ENCODE results near the gene STK39.

The STK39 gene

DNA sequence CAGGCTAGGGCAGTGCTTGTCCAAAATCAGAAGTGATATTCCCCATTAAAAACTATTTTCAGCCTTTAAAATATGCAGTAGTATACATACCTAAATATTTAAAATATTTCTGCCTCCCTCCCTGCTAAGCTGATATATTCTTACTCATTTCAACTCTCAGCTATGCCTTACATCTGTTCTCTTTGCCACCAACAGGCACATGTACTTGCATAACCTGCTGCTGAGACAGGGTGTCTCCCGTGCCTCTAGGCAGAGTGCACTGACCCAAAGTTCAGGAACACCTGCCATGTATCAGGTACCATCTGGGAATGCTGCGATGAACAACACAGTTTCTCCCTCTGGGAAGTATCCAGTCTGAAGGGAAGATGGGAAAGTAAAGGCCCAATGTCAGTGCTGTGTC lies 91.7 kb downstream of the STK39 start:
- H3K27me3 ChIP-seq (ENCODE audit: insufficient read depth, low read depth), result no peaks in the 10 kb centered on the region
- no peaks in the 10 kb centered on the region for H3K36me3 ChIP-seq (ENCODE audit: insufficient read depth)
- H3K4me2 ChIP-seq, result no peak overlapping the region
- no peak overlapping the region for H3K9ac ChIP-seq
- H4K20me1 ChIP-seq (ENCODE audit: insufficient read depth), result no peaks in the 10 kb centered on the region
- H3K4me3 ChIP-seq (IDR thresholded peaks at IDR 0.05; ENCODE audit: insufficient read depth, low read depth, low read length), result no peak overlapping the region
- H3K27ac ChIP-seq, result no peak overlapping the region
- no peaks in the 10 kb centered on the region for H3K4me1 ChIP-seq (ENCODE audit: low read depth, poor library complexity, severe bottlenecking)
- no peaks in the 10 kb centered on the region for H3K79me2 ChIP-seq (ENCODE audit: insufficient read depth, low read depth)
- no peak for TF ChIP-seq CTCF (conservative IDR thresholded peaks at IDR 0.05; ENCODE audit: low read depth, low read length)
- no peak overlapping the region for H2AFZ ChIP-seq (ENCODE audit: low read depth)

DNA sequence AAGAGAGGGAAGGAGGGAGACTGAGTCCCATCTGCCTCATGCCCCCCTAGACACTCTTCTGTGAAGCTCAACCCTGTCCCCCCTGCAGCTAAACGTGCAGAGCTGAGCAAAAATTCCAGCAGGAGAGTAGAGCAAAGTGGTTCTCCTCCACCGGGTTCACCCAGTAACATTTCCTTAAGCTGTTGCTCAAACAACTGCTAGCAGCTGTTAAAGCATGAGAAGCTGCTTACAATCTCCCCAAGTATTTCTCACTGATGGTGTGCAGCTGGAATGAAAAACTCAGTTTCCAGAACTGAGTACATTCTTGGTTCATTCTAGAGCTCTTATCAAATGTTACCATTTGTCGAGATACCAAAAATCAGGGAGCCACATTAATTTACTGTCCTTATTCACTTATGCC lies 92.3 kb downstream of the STK39 start:
- no peaks in the 10 kb centered on the region for H4K20me1 ChIP-seq (ENCODE audit: insufficient read depth)
- no peaks in the 10 kb centered on the region for H3K36me3 ChIP-seq (ENCODE audit: insufficient read depth)
- H3K4me2 ChIP-seq, result no peak overlapping the region
- no peak overlapping the region for H3K9ac ChIP-seq
- H3K4me1 ChIP-seq (ENCODE audit: low read depth, poor library complexity, severe bottlenecking), result no peaks in the 10 kb centered on the region
- no peak overlapping the region for H3K4me3 ChIP-seq (IDR thresholded peaks at IDR 0.05; ENCODE audit: insufficient read depth, low read depth, low read length)
- TF ChIP-seq CTCF (conservative IDR thresholded peaks at IDR 0.05; ENCODE audit: low read depth, low read length), result no peak
- no peak overlapping the region for H3K27ac ChIP-seq
- H3K27me3 ChIP-seq (ENCODE audit: insufficient read depth, low read depth), result no peaks in the 10 kb centered on the region
- H3K79me2 ChIP-seq (ENCODE audit: insufficient read depth, low read depth), result no peaks in the 10 kb centered on the region
- no peak overlapping the region for H2AFZ ChIP-seq (ENCODE audit: low read depth)

GRCh38 chr2:168152902-168153530 lies 94.4 kb downstream of the STK39 start:
- Histone ChIP-seq H3K36me3 (ENCODE audit: insufficient read depth) (no peaks in the 10 kb centered on the region), H3K4me1 (ENCODE audit: low read depth, poor library complexity, severe bottlenecking) (no peaks in the 10 kb centered on the region), H3K79me2 (ENCODE audit: insufficient read depth, low read depth) (no peaks in the 10 kb centered on the region), H3K27ac (no peak overlapping the region), H4K20me1 (ENCODE audit: insufficient read depth) (no peaks in the 10 kb centered on the region), H3K9ac (no peak overlapping the region), H3K4me3 (IDR thresholded peaks at IDR 0.05; ENCODE audit: insufficient read depth, low read depth, low read length) (no peak overlapping the region), H3K27me3 (ENCODE audit: insufficient read depth, low read depth) (no peaks in the 10 kb centered on the region), H2AFZ (ENCODE audit: low read depth) (no peak overlapping the region), H3K4me2 (no peak overlapping the region)
- no peak for TF ChIP-seq CTCF (conservative IDR thresholded peaks at IDR 0.05; ENCODE audit: low read depth, low read length)

DNA sequence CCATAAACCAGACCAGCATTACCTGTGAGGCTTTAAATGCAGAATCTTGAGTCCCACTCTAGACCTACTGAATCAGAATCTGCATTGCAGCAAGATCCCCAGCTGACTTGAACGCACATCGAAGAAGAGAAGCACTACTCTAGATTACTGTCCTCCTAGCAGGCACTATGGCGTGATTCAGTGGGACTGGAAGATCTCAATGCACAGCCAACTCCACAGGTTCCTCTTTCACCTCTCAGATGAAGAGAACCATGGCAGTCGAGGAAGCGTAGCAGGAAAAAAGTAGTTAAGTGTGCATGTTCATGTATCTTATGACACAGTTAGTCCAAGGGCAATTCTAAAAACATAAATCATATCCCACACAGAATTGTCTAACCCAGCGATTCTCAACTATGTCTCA lies 97.4 kb downstream of the STK39 start:
- Histone ChIP-seq H3K4me3 (IDR thresholded peaks at IDR 0.05; ENCODE audit: insufficient read depth, low read depth, low read length) (no peak overlapping the region), H3K79me2 (ENCODE audit: insufficient read depth, low read depth) (no peaks in the 10 kb centered on the region), H3K4me1 (ENCODE audit: low read depth, poor library complexity, severe bottlenecking) (no peaks in the 10 kb centered on the region), H3K4me2 (no peak overlapping the region), H3K36me3 (ENCODE audit: insufficient read depth) (no peaks in the 10 kb centered on the region), H3K27me3 (ENCODE audit: insufficient read depth, low read depth) (no peaks in the 10 kb centered on the region), H3K27ac (no peak overlapping the region), H2AFZ (ENCODE audit: low read depth) (no peak overlapping the region), H4K20me1 (ENCODE audit: insufficient read depth) (no peaks in the 10 kb centered on the region), H3K9ac (no peak overlapping the region)
- no peak for TF ChIP-seq CTCF (conservative IDR thresholded peaks at IDR 0.05; ENCODE audit: low read depth, low read length)

All from KMS-11 (cell line).